Esophagus muscularis mucosa (tissue), 4 donors: ENCODE data around the gene PCDH20.

Source experiments
- EP300 ChIP-seq: sonication (generic); formaldehyde crosslinking; IDR thresholded peaks from one replicate; pipeline ENCODE4 v1.6.1; 2017; ENCODE audit warnings: antibody characterized with exemption
- POLR2A ChIP-seq: fragments of 450-650 bp; IDR thresholded peaks from one replicate; pipeline ENCODE4 v1.6.1; 2017; ENCODE audit warnings: antibody characterized with exemption, moderate library complexity, mild to moderate bottlenecking, low read depth
- POLR2AphosphoS5 ChIP-seq, 2 donors: sonication (generic); formaldehyde crosslinking; IDR thresholded peaks; one replicate each; pipeline ENCODE4 v1.6.1; 2017; ENCODE audit warnings: antibody characterized with exemption in 2 of 2
- TF ChIP-seq, protein P1 (sequence below), 3 experiments: fragments of 200-600 bp in 2 of 3; fragments of 450-650 bp in 1 of 3; sonication (generic) in 2 of 3; IDR thresholded peaks; one replicate each; pipeline ENCODE4 v1.5.1; 2017 to 2019; ENCODE audit warnings: antibody characterized with exemption in 3 of 3, mild to moderate bottlenecking in 2 of 3, moderate library complexity in 1 of 3

DNA sequence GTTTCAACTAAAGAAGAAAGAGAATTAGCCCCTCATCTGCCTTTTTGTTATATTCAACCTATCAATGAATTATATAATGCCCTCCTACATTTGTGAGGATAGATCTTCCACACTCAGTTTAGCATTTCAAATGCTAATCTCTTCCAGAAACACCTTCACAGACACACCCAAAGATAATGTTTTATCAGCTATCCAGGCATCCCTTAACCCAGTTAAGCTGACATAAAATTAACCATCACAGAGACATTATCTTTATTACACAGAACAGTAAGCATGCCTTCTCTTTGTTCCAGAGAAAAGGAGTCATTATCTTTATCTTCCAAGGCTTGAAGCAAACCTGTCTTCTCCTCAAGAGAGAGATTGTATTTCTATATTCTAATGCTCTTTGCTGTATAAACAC is 53.1 kb downstream of the PCDH20 start:
- TF ChIP-seq EP300 (no peak), POLR2A (no peak), POLR2AphosphoS5 (IDR thresholded peaks at IDR 0.05) (no peak)
- TF ChIP-seq, protein P1, sequence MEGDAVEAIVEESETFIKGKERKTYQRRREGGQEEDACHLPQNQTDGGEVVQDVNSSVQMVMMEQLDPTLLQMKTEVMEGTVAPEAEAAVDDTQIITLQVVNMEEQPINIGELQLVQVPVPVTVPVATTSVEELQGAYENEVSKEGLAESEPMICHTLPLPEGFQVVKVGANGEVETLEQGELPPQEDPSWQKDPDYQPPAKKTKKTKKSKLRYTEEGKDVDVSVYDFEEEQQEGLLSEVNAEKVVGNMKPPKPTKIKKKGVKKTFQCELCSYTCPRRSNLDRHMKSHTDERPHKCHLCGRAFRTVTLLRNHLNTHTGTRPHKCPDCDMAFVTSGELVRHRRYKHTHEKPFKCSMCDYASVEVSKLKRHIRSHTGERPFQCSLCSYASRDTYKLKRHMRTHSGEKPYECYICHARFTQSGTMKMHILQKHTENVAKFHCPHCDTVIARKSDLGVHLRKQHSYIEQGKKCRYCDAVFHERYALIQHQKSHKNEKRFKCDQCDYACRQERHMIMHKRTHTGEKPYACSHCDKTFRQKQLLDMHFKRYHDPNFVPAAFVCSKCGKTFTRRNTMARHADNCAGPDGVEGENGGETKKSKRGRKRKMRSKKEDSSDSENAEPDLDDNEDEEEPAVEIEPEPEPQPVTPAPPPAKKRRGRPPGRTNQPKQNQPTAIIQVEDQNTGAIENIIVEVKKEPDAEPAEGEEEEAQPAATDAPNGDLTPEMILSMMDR (IDR thresholded peaks at IDR 0.05) = no peak
